Thyroid gland (tissue), 4 donors: ENCODE data around the gene BTN3A1. TPM values are rescaled to one million over a fixed set of nuclear protein-coding genes. Genes with fewer than 3 reads are reported as not detected.

Experiments used
- DNase-seq, 2 donors: peaks; one replicate each; pipeline ENCODE4 v3.0.0-alpha.2; 2019
- H3K27ac ChIP-seq, 3 donors: fragments of 200-600 bp; sonication (generic); 1 replicate in 2 of 3; 2 replicates in 1 of 3; pipeline ENCODE4 v1.5.1; 2016 to 2019; ENCODE audit warnings: mild to moderate bottlenecking in 1 of 3, moderate library complexity in 1 of 3
- H3K27me3 ChIP-seq: fragments of 200-600 bp; sonication (generic); one replicate; pipeline ENCODE4 v1.5.1; 2019
- H3K36me3 ChIP-seq, 2 donors: fragments of 200-600 bp; sonication (generic); one replicate each; pipeline ENCODE4 v1.5.1; 2016 to 2019
- H3K4me1 ChIP-seq, 2 donors: fragments of 200-600 bp; sonication (generic); one replicate each; pipeline ENCODE4 v1.5.1; 2017 to 2019
- H3K4me3 ChIP-seq, 3 donors: fragments of 200-600 bp; sonication (generic); replicated peaks in 1 of 3; 1 replicate in 2 of 3; 2 replicates in 1 of 3; pipeline ENCODE4 v1.5.1; 2016; ENCODE audit warnings: mild to moderate bottlenecking in 1 of 3
- H3K9me3 ChIP-seq: fragments of 200-600 bp; sonication (generic); one replicate; pipeline ENCODE4 v1.5.1; 2017
- CTCF ChIP-seq, 6 experiments: fragments of 200-600 bp in 3 of 6; fragments of 450-650 bp in 3 of 6; sonication (generic) in 3 of 6; IDR thresholded peaks; one replicate each; pipeline ENCODE4 v1.5.1; 2016 to 2019; ENCODE audit warnings: antibody characterized with exemption in 6 of 6, mild to moderate bottlenecking in 2 of 6, inconsistent platforms in 1 of 6, moderate library complexity in 1 of 6
- POLR2A ChIP-seq, 2 donors: fragments of 450-650 bp; IDR thresholded peaks; one replicate each; pipeline ENCODE4 v1.6.1; 2017; ENCODE audit warnings: antibody characterized with exemption in 2 of 2, mild to moderate bottlenecking in 2 of 2, moderate library complexity in 1 of 2
- WGBS, 2 donors: methylation state at CpG; one replicate each; pipeline ENCODE4 v1.1.5; 2017; 5-methylcytosine and 5-hydroxymethylcytosine counted together
- intact Hi-C: fragments of 100-400 bp; cut with DNase I; formaldehyde crosslinking; loops from one replicate; pipeline ENCODE4 v1.15.1; 2023
- total RNA-seq, 4 donors: library from RNA; depleted of rRNA; stranded (reverse); fragments of >200 nt; gene quantifications; one replicate each; pipeline ENCODE4 v1.2.3, GENCODE V29; 2016

The BTN3A1 gene
- total RNA-seq, 4 donors from 2014 or later: 8.8 to 18.3 (median 12.9) TPM

GRCh38 chr6:26445934-26446667 lies 44.0 kb downstream of the BTN3A1 start:
- intact Hi-C loops: no loop called here
- Histone ChIP-seq H3K36me3 (no peaks in the 10 kb centered on the region), H3K27ac (no peak overlapping the region), H3K4me1 (peaks cover 5 to 8% of the 10 kb centered on the region in 2 donors), H3K27me3 (no peaks in the 10 kb centered on the region), H3K4me3 (no peak overlapping the region), H3K9me3 (no peaks in the 10 kb centered on the region)
- 73 to 83% methylated on average over 5 of the region's 5 CpGs for WGBS, 2 donors
- no peak for DNase-seq
- TF ChIP-seq CTCF (IDR thresholded peaks at IDR 0.05) (no peak), POLR2A (IDR thresholded peaks at IDR 0.05) (no peak)

- Histone ChIP-seq H3K36me3 (no peaks in the 10 kb centered on the region), H3K4me1 (no peaks in the 10 kb centered on the region), H3K27ac (no peak overlapping the region), H3K4me3 (no peak overlapping the region), H3K9me3 (no peaks in the 10 kb centered on the region), H3K27me3 (no peaks in the 10 kb centered on the region)
- intact Hi-C loops: no loop called here
- WGBS, 2 donors: 92 to 96% methylated on average over 5 of the region's 5 CpGs
- no peak for DNase-seq
- no peak for TF ChIP-seq POLR2A (IDR thresholded peaks at IDR 0.05)
- TF ChIP-seq CTCF (IDR thresholded peaks at IDR 0.05): no peak
Measured at GRCh38 chr6:26447257-26447656, 45.2 kb downstream of the BTN3A1 start.

GRCh38 chr6:26450240-26450639 lies 48.2 kb downstream of the BTN3A1 start:
- no peaks in the 10 kb centered on the region for H3K27me3 ChIP-seq
- no peaks in the 10 kb centered on the region for H3K9me3 ChIP-seq
- intact Hi-C loops: no loop called here
- H3K36me3 ChIP-seq: no peaks in the 10 kb centered on the region
- no peak overlapping the region for H3K4me3 ChIP-seq
- WGBS, 2 donors: 93 to 98% methylated on average over 3 of the region's 3 CpGs
- no peak for DNase-seq
- TF ChIP-seq POLR2A (IDR thresholded peaks at IDR 0.05) (no peak), CTCF (IDR thresholded peaks at IDR 0.05) (no peak)
- H3K27ac ChIP-seq: no peak overlapping the region
- H3K4me1 ChIP-seq: no peaks in the 10 kb centered on the region

GRCh38 chr6:26452631-26453235 lies 50.7 kb downstream of the BTN3A1 start:
- Histone ChIP-seq H3K27me3 (no peaks in the 10 kb centered on the region), H3K9me3 (no peaks in the 10 kb centered on the region), H3K4me3 (no peak overlapping the region), H3K4me1 (peaks cover 5 to 6% of the 10 kb centered on the region in 2 donors), H3K36me3 (no peaks in the 10 kb centered on the region), H3K27ac (no peak overlapping the region)
- WGBS, 2 donors: 76 to 85% methylated on average over 1 of the region's 1 CpG
- intact Hi-C loops: no loop called here
- TF ChIP-seq CTCF (IDR thresholded peaks at IDR 0.05) (no peak), POLR2A (IDR thresholded peaks at IDR 0.05) (no peak)
- no peak for DNase-seq

- Histone ChIP-seq H3K9me3 (no peaks in the 10 kb centered on the region), H3K36me3 (no peaks in the 10 kb centered on the region), H3K27ac (no peak overlapping the region), H3K4me1 (peaks cover 12 to 14% of the 10 kb centered on the region in 2 donors), H3K4me3 (no peak overlapping the region), H3K27me3 (no peaks in the 10 kb centered on the region)
- no peak for DNase-seq
- 95 to 96% methylated on average over 1 of the region's 1 CpG for WGBS, 2 donors
- TF ChIP-seq POLR2A (IDR thresholded peaks at IDR 0.05) (no peak), CTCF (IDR thresholded peaks at IDR 0.05) (no peak)
- intact Hi-C loops: no loop called here
Measured at GRCh38 chr6:26454631-26455030, 52.6 kb downstream of the BTN3A1 start.
